Karpas-422 (cell line): ENCODE results near the gene RNF220. TPM values are rescaled to one million over a fixed set of nuclear protein-coding genes. Genes with fewer than 3 reads are reported as not detected.

Experiments used
- DNase-seq: peaks from one replicate; pipeline ENCODE4 v3.0.0-alpha.2; 2015
- H2AFZ ChIP-seq: fragments of 200-600 bp; sonication (generic); 2 replicates; pipeline ENCODE4 v1.6.1; 2014; ENCODE audit warnings: antibody characterized with exemption, low read length, mixed read lengths
- H3K27ac ChIP-seq: fragments of 200-600 bp; sonication (generic); 2 replicates; pipeline ENCODE4 v1.5.1; 2014; ENCODE audit warnings: mild to moderate bottlenecking, low read length, moderate library complexity
- H3K27me3 ChIP-seq: fragments of 200-600 bp; sonication (generic); 2 replicates; pipeline ENCODE4 v1.6.1; 2014; ENCODE audit warnings: low read length, mixed read lengths
- H3K36me3 ChIP-seq: fragments of 200-600 bp; sonication (generic); 2 replicates; pipeline ENCODE4 v1.6.1; 2014; ENCODE audit warnings: low read length, mixed read lengths; ENCODE audit not compliant: insufficient read depth
- H3K4me1 ChIP-seq: fragments of 200-600 bp; sonication (generic); 2 replicates; pipeline ENCODE4 v1.6.1; 2014; ENCODE audit warnings: mild to moderate bottlenecking, low read length, mixed read lengths
- H3K4me2 ChIP-seq: fragments of 200-600 bp; sonication (generic); 2 replicates; pipeline ENCODE4 v1.6.1; 2014; ENCODE audit warnings: low read length, low read depth, mild to moderate bottlenecking; ENCODE audit not compliant: poor library complexity, severe bottlenecking
- H3K4me3 ChIP-seq: fragments of 200-600 bp; sonication (generic); 2 replicates; pipeline ENCODE4 v1.5.1; 2014; ENCODE audit warnings: mild to moderate bottlenecking, antibody characterized with exemption, low read length, mixed read lengths
- H3K79me2 ChIP-seq: fragments of 200-600 bp; sonication (generic); 2 replicates; pipeline ENCODE4 v1.6.1; 2014; ENCODE audit warnings: mild to moderate bottlenecking, low read length, mixed read lengths
- H3K9ac ChIP-seq: fragments of 200-600 bp; sonication (generic); 2 replicates; pipeline ENCODE4 v1.6.0; 2014; ENCODE audit warnings: low read length
- H3K9me2 ChIP-seq: fragments of 200-600 bp; sonication (generic), shearing (Covaris generic); replicated peaks from 2 replicates; pipeline ENCODE4 v1.6.0; 2014; ENCODE audit warnings: mild to moderate bottlenecking, low read length, moderate library complexity; ENCODE audit not compliant: insufficient read depth
- H3K9me3 ChIP-seq: fragments of 300-700, 200-600 bp; sonication (generic); 2 replicates; pipeline ENCODE4 v1.6.1; 2014; ENCODE audit warnings: low read length, mixed read lengths
- H4K20me1 ChIP-seq: fragments of 200-600 bp; sonication (generic); 2 replicates; pipeline ENCODE4 v1.6.1; 2014; ENCODE audit warnings: mild to moderate bottlenecking, antibody characterized with exemption, low read length, low read depth; ENCODE audit not compliant: insufficient read depth
- total RNA-seq: library from RNA; depleted of rRNA; stranded (reverse); fragments of >200 nt; shearing (Covaris generic); gene quantifications from 2 replicates; pipeline ENCODE4 v1.2.3, GENCODE V29; 2014; ENCODE audit warnings: low replicate concordance

The RNF220 gene
- total RNA-seq, 1 experiment from 2014 or later, result 73.6 TPM

DNA sequence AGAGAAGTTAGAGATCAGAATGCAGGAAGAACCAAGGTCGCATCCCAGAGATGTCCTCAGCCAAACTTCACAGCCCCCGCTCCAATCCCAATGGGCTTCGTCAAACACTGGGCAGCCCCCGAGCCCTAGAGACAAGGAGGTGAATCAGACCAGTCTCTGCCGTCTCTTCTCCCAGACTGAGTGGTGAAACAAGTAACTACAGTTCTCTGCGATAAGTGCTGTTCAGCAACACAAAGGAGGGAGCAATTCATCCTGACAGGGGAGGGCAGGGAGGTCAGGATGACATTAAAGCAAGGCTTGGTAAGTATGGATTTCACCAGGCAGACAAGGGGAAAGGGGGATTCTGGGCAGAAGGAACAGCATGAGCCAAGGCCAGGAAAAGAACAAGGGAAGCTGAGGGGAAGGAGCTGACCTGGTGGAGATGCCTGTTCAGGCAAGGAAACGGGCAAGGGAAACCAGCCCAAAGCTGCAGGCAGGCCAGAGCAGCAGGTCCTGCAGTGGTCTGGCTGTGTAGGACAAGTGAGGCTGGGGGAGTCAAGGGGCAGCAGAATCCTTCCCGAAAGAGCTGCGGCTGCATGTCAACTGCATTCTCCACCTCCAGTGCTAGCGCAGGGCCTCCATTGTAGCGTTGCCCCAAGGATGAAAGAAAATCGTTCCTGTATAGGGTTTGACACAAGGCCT is 36.4 kb upstream of the RNF220 start:
- no peak overlapping the region for H2AFZ ChIP-seq
- no peak overlapping the region for H3K4me3 ChIP-seq

DNA sequence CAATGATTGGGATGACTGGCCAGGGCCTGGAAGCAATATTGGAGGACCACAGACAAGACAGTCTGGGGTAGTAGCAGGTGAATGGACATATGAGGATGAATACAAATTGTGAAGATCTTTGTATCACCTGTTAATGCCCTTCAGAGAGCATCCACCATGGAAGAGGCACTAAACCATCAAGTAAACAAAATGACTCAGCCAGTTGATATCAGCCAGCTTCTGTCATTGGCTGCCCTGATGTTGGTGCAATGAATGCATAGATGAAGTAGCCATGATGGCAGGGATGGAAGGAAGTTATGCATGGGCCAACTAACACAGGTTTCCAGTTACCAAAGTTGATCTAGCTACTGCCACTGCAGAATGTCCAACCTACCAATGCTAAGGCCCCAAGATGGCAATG is 33.8 kb upstream of the RNF220 start:
- Histone ChIP-seq H3K4me2 (no peak overlapping the region), H3K9me3 (no peaks in the 10 kb centered on the region), H3K9me2 (no peaks in the 10 kb centered on the region), H3K36me3 (no peaks in the 10 kb centered on the region), H3K4me1 (no peaks in the 10 kb centered on the region), H3K27me3 (no peaks in the 10 kb centered on the region), H3K79me2 (no peaks in the 10 kb centered on the region), H3K9ac (no peak overlapping the region), H3K4me3 (no peak overlapping the region), H2AFZ (no peak overlapping the region), H4K20me1 (no peaks in the 10 kb centered on the region), H3K27ac (no peak overlapping the region)
- DNase-seq, result no peak

More for the DNA sequence above, 36.4 kb upstream of the RNF220 start:
- no peaks in the 10 kb centered on the region for H3K27me3 ChIP-seq
- no peaks in the 10 kb centered on the region for H3K36me3 ChIP-seq
- H3K9me3 ChIP-seq, result no peaks in the 10 kb centered on the region
- no peaks in the 10 kb centered on the region for H3K9me2 ChIP-seq
- H3K4me1 ChIP-seq, result no peaks in the 10 kb centered on the region
- H3K79me2 ChIP-seq, result no peaks in the 10 kb centered on the region
- no peak overlapping the region for H3K27ac ChIP-seq
- no peak overlapping the region for H3K4me2 ChIP-seq
- no peak overlapping the region for H3K9ac ChIP-seq
- no peaks in the 10 kb centered on the region for H4K20me1 ChIP-seq
- DNase-seq, result no peak

DNA sequence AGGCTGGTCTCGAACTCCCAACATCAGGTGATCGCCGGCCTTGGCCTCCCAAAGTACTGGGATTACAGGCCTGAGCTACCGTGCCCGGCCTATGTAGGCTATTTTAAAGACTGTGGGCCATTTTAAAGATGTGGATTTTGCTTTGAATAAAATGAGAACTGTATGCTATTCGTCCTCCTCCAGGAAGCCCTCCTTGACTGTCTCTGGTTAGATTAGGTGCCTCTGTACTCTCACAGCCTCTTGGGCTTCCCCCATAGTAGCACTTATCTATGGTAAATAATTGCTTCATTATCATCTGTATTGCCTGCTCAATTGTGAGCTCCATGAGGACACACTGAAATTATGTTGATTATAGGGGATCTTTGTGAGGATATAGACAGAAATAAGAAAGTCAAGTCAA is 29.5 kb upstream of the RNF220 start:
- no peaks in the 10 kb centered on the region for H3K9me2 ChIP-seq
- no peak overlapping the region for H3K4me3 ChIP-seq
- no peak for DNase-seq
- no peaks in the 10 kb centered on the region for H3K36me3 ChIP-seq
- no peak overlapping the region for H3K4me2 ChIP-seq
- no peaks in the 10 kb centered on the region for H4K20me1 ChIP-seq
- H3K4me1 ChIP-seq, result no peaks in the 10 kb centered on the region
- no peak overlapping the region for H3K9ac ChIP-seq
- H3K27ac ChIP-seq, result no peak overlapping the region
- no peaks in the 10 kb centered on the region for H3K9me3 ChIP-seq
- no peaks in the 10 kb centered on the region for H3K27me3 ChIP-seq
- H3K79me2 ChIP-seq, result no peaks in the 10 kb centered on the region
- no peak overlapping the region for H2AFZ ChIP-seq

- Histone ChIP-seq H3K4me1 (no peaks in the 10 kb centered on the region), H3K9me2 (no peaks in the 10 kb centered on the region), H3K27ac (no peak overlapping the region), H3K27me3 (no peaks in the 10 kb centered on the region), H4K20me1 (no peaks in the 10 kb centered on the region), H3K79me2 (no peaks in the 10 kb centered on the region), H3K4me2 (no peak overlapping the region), H3K36me3 (no peaks in the 10 kb centered on the region), H3K9ac (no peak overlapping the region), H2AFZ (no peak overlapping the region), H3K9me3 (no peaks in the 10 kb centered on the region), H3K4me3 (no peak overlapping the region)
- DNase-seq, result peak; percentile 86
Observed at GRCh38 chr1:44377925-44378784, 26.9 kb upstream of the RNF220 start.

- H3K27ac ChIP-seq, result no peak overlapping the region
- no peaks in the 10 kb centered on the region for H3K9me2 ChIP-seq
- no peak overlapping the region for H3K4me3 ChIP-seq
- H3K9ac ChIP-seq, result no peak overlapping the region
- H3K27me3 ChIP-seq, result no peaks in the 10 kb centered on the region
- no peaks in the 10 kb centered on the region for H3K4me1 ChIP-seq
- H3K79me2 ChIP-seq, result no peaks in the 10 kb centered on the region
- no peak overlapping the region for H3K4me2 ChIP-seq
- H4K20me1 ChIP-seq, result no peaks in the 10 kb centered on the region
- no peak overlapping the region for H2AFZ ChIP-seq
- no peaks in the 10 kb centered on the region for H3K9me3 ChIP-seq
- H3K36me3 ChIP-seq, result no peaks in the 10 kb centered on the region
- DNase-seq, result no peak
Observed at GRCh38 chr1:44380666-44381177, 24.3 kb upstream of the RNF220 start.

DNA sequence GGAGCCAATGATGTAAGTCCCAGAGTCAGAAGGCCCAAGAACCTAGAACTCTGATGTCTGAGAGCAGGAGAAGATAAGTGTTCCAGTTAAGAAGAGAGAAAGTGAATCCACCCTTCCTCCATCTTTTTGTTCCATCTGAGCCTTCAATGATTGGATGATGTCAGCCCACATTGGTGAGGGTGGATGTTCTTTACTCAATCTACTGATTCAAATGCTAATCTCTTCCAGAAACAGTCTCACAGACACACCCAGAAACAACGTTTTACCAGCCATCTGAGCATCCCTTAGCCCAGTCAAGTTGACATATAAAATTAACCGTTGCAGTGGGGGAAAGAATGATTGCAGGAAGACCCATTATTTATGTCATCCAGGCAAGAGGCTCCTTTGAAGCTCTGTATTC is 16.5 kb upstream of the RNF220 start:
- Histone ChIP-seq H3K4me1 (no peaks in the 10 kb centered on the region), H3K9me2 (no peaks in the 10 kb centered on the region), H3K27me3 (no peaks in the 10 kb centered on the region), H2AFZ (no peak overlapping the region), H3K4me3 (no peak overlapping the region), H3K9me3 (no peaks in the 10 kb centered on the region), H3K79me2 (no peaks in the 10 kb centered on the region), H3K27ac (no peak overlapping the region), H4K20me1 (no peaks in the 10 kb centered on the region), H3K4me2 (no peak overlapping the region), H3K9ac (no peak overlapping the region), H3K36me3 (no peaks in the 10 kb centered on the region)
- no peak for DNase-seq

- Histone ChIP-seq H3K27me3 (no peaks in the 10 kb centered on the region), H3K4me2 (no peak overlapping the region), H3K9ac (no peak overlapping the region), H4K20me1 (no peaks in the 10 kb centered on the region), H3K36me3 (no peaks in the 10 kb centered on the region), H3K4me1 (no peaks in the 10 kb centered on the region), H3K9me3 (no peaks in the 10 kb centered on the region), H3K4me3 (no peak overlapping the region), H3K27ac (no peak overlapping the region), H3K9me2 (no peaks in the 10 kb centered on the region), H3K79me2 (no peaks in the 10 kb centered on the region), H2AFZ (no peak overlapping the region)
- DNase-seq, result no peak
Observed at GRCh38 chr1:44389437-44389836, 15.6 kb upstream of the RNF220 start.

DNA sequence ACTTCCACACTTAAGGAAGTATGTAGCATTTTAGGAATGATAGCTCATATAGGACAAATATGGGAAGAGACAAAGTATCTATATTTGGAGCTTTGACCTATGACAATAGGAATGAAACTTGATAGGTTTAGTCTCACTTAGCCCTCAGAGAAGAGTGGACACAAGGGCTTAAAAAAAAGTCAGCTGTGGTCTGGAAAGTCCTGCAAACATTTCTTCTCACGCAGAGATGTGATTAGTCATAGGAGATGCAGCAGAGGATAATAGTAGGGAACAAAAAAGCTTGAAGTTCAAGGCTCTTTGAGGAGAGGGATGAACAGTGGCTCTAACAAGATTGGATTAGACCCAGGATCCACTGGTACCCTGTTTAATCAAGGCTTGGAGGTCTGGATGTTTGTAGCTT is 14.8 kb upstream of the RNF220 start:
- Histone ChIP-seq H2AFZ (no peak overlapping the region), H3K9me2 (no peaks in the 10 kb centered on the region), H3K27ac (no peak overlapping the region), H3K4me3 (no peak overlapping the region), H3K79me2 (no peaks in the 10 kb centered on the region), H3K36me3 (no peaks in the 10 kb centered on the region), H3K27me3 (no peaks in the 10 kb centered on the region), H4K20me1 (no peaks in the 10 kb centered on the region), H3K9ac (no peak overlapping the region), H3K4me2 (no peak overlapping the region), H3K9me3 (no peaks in the 10 kb centered on the region), H3K4me1 (no peaks in the 10 kb centered on the region)
- no peak for DNase-seq
